Skeletal muscle tissue (tissue), 4 donors: ENCODE results near the gene BTBD8. TPM values are rescaled to one million over a fixed set of nuclear protein-coding genes. Genes with fewer than 3 reads are reported as not detected.

ENCODE experiments used
- H3K27ac ChIP-seq: one replicate; pipeline ENCODE4 v1.7.0; 2013; ENCODE audit warnings: mild to moderate bottlenecking, low read depth, low read length, inconsistent platforms
- H3K27me3 ChIP-seq, 3 donors: one replicate each; pipeline ENCODE4 v1.7.0; 2013; ENCODE audit warnings: low read length in 3 of 3; ENCODE audit not compliant: control insufficient read depth in 3 of 3, insufficient read depth in 3 of 3
- H3K36me3 ChIP-seq, 3 donors: one replicate each; pipeline ENCODE4 v1.7.0; 2013; ENCODE audit warnings: low read length in 3 of 3; ENCODE audit not compliant: control insufficient read depth in 3 of 3, insufficient read depth in 3 of 3
- H3K4me1 ChIP-seq, 3 donors: one replicate each; pipeline ENCODE4 v1.7.0; 2013; ENCODE audit warnings: low read length in 3 of 3, mild to moderate bottlenecking in 3 of 3; ENCODE audit not compliant: control insufficient read depth in 3 of 3, insufficient read depth in 3 of 3
- H3K4me3 ChIP-seq, 3 donors: one replicate each; pipeline ENCODE4 v1.7.0; 2013; ENCODE audit warnings: low read length in 3 of 3
- H3K9ac ChIP-seq, 3 donors: one replicate each; pipeline ENCODE4 v1.7.0; 2013; ENCODE audit warnings: low read length in 3 of 3, mild to moderate bottlenecking in 3 of 3, moderate library complexity in 2 of 3, low read depth in 1 of 3
- H3K9me3 ChIP-seq, 3 donors: one replicate each; pipeline ENCODE4 v1.7.0; 2013; ENCODE audit warnings: low read length in 3 of 3; ENCODE audit not compliant: control insufficient read depth in 3 of 3
- total RNA-seq: library from RNA; depleted of rRNA; stranded (reverse); fragments of >200 nt; gene quantifications from one replicate; pipeline ENCODE4 v1.2.3, GENCODE V29; 2014
- donor health status: Osteomylitis.

BTBD8 gene
- total RNA-seq, 1 donor from 2014 or later: 1.6 TPM

- H3K27me3 ChIP-seq: no peaks in the 10 kb centered on the region
- no peak overlapping the region for H3K9ac ChIP-seq
- H3K4me1 ChIP-seq: no peaks in the 10 kb centered on the region
- no peaks in the 10 kb centered on the region for H3K9me3 ChIP-seq
- no peaks in the 10 kb centered on the region for H3K36me3 ChIP-seq
- no peak overlapping the region for H3K4me3 ChIP-seq
- no peak overlapping the region for H3K27ac ChIP-seq
Observed at GRCh38 chr1:92211166-92211565, 131.0 kb downstream of the BTBD8 start.

DNA sequence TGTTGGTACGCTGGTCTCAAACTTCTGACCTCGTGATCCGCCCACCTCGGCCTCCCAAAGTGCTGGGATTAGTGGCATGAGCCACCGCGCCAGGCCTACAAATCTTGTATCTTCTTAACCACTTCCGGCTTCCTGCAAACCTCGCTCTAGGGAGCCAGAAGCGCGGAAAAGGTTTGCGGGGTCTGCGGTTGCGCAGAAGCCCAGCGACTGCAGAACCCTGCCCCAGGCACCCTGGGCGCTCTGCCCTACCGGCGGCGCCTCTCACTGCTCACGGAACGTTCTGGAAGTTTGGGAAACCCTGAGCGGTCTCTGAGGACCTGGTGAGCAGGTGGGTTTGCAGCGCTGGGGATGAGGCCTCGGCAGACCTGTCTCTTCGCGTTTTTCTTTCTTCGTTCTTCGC, 137.6 kb downstream of the BTBD8 start, which contains the start of gene C1orf146:
Gene C1orf146, plus strand, starts transcription at position 195 of the 400 bp plus-strand sequence. CDS start 13,506 bp downstream, outside the sequence.
- no peaks in the 10 kb centered on the region for H3K9me3 ChIP-seq
- no peak within 1 kb of the TSS for H3K27ac ChIP-seq
- no peak within 1 kb of the TSS for H3K4me3 ChIP-seq
- H3K27me3 ChIP-seq: no peaks in the 10 kb centered on the region
- no peaks in the 10 kb centered on the region for H3K4me1 ChIP-seq
- no peaks in the 10 kb centered on the region for H3K36me3 ChIP-seq
- no peak within 1 kb of the TSS for H3K9ac ChIP-seq

- H3K36me3 ChIP-seq: no peaks in the 10 kb centered on the region
- H3K4me3 ChIP-seq: no peak overlapping the region
- H3K4me1 ChIP-seq: no peaks in the 10 kb centered on the region
- no peaks in the 10 kb centered on the region for H3K9me3 ChIP-seq
- H3K27me3 ChIP-seq: no peaks in the 10 kb centered on the region
- H3K27ac ChIP-seq: no peak overlapping the region
- no peak overlapping the region for H3K9ac ChIP-seq
Observed at GRCh38 chr1:92218559-92218958, 138.4 kb downstream of the BTBD8 start.

- no peaks in the 10 kb centered on the region for H3K9me3 ChIP-seq
- H3K9ac ChIP-seq: no peak overlapping the region
- no peaks in the 10 kb centered on the region for H3K27me3 ChIP-seq
- no peak overlapping the region for H3K27ac ChIP-seq
- no peaks in the 10 kb centered on the region for H3K4me1 ChIP-seq
- no peak overlapping the region for H3K4me3 ChIP-seq
- H3K36me3 ChIP-seq: no peaks in the 10 kb centered on the region
Observed at GRCh38 chr1:92219028-92219427, 138.9 kb downstream of the BTBD8 start.

DNA sequence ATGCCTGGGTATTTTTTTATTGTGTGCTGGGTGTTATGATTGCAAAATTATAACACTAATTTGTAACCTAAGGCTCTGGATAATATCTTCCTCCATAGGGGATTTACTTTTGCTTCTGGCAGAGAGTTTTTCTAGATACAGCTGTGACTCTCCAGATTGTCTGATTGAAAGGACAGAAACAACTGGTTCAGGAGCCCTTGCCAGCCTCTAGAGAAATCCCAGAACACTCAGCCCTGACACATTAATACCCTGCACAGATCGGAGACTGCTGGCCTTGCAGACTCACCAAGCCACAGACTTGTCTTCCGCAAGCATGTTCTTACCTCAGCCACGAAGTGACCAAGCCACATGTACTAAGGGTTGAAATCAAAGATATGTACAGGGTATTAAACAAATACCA, 148.3 kb downstream of the BTBD8 start:
- Histone ChIP-seq H3K4me3 (no peak overlapping the region), H3K9ac (no peak overlapping the region), H3K36me3 (no peaks in the 10 kb centered on the region), H3K4me1 (no peaks in the 10 kb centered on the region), H3K27me3 (no peaks in the 10 kb centered on the region), H3K9me3 (no peaks in the 10 kb centered on the region), H3K27ac (no peak overlapping the region)

DNA sequence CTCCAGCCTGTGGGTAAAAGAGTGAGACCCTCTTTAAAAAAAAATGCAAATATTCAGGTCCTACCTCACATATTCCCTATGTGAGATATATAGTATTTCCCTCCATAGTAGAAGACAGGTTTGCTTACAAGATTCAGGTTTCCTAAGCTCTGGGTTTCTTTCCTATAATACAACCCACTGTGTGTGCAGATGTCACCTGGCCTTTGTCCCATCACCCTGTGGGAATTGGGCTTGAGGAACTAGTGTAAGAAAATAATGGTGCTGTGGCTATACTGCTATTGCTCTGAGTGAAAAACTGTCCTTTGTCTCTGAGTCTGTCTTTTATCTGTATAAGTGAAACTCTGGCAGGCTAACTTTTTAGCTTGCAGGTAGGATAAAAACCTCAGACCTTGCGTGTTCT, 150.6 kb downstream of the BTBD8 start:
- H3K4me3 ChIP-seq: no peak overlapping the region
- no peaks in the 10 kb centered on the region for H3K9me3 ChIP-seq
- H3K4me1 ChIP-seq: no peaks in the 10 kb centered on the region
- H3K36me3 ChIP-seq: no peaks in the 10 kb centered on the region
- H3K9ac ChIP-seq: no peak overlapping the region
- H3K27ac ChIP-seq: no peak overlapping the region
- no peaks in the 10 kb centered on the region for H3K27me3 ChIP-seq

Other genes starting within 250 kb of the BTBD8 start
- 54.3 TPM for gene TGFBR3, start 194.2 kb upstream of the BTBD8 start, total RNA-seq
- gene BRDT, start 130.9 kb upstream of the BTBD8 start, total RNA-seq: not detected
- gene EPHX4, start 50.4 kb upstream of the BTBD8 start, total RNA-seq: 0.52 TPM
- gene SETSIP, start 4.9 kb upstream of the BTBD8 start, total RNA-seq: not detected
- gene C1orf146, start 137.6 kb downstream of the BTBD8 start, total RNA-seq: not detected
- gene GLMN, start 218.6 kb downstream of the BTBD8 start, total RNA-seq: 13.0 TPM
- gene RPAP2, start 218.7 kb downstream of the BTBD8 start, total RNA-seq: 31.8 TPM